ENCODE data around the gene GALK1.
"Not testable (repeated sequence)": the region's sequence is repeated elsewhere in the genome, so short reads cannot be mapped to it uniquely, and the experiment has no call there.

The GALK1 gene

GRCh38 chr17:75763613-75764416 is 1.2 kb downstream of the GALK1 start:
- no peak for DNase-seq

DNA sequence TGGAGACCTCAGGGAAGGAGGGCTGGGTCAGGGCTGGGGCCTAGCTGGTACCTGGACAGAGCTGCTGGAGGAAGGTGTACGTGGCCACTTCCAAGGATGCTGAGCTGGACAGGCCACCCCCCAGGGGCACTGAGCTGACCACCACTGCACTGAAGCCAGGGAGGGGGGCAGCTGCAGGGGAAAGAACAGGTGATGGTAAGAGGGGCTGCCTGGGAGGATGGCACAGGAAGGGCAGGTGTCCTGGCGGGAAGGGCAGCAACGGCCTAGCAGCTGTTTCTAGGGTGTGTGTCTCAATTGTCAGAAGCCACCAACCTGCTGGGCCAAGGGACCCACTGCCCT is 1.8 kb downstream of the GALK1 start:
- DNase-seq, result no peak

GRCh38 chr17:75762513-75763268 is 2.3 kb downstream of the GALK1 start:
- no peak for DNase-seq

DNA sequence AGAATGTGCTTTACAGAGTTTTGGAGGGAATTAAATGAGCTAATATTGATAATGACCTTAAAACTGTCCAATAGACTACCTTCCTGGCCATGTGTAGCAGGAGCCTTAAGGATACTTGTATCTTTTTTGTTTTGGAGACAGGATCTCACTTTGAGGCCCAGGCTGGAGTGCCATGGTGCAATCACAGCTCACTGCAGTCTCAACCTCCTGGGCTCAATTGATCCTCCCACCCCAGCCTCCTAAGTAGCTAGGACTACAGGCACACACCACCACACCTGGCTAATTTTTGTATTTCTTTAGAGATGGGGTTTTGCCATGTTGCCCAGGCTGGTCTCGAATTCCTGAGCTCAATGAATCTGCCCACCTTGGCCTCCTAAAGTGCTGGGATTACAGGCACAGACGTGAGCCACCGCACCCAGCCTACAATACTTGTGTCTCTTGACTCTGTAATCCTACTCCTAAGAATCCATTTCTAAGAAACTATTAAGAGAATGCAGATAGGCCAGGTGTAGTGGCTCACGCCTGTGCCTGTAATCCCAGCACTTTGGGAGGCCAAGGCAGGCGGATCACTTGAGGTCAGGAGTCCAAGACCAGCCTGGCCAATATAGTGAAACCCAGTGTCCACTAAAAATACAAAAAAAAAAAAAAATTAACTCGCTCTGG is 4.9 kb downstream of the GALK1 start:
- DNase-seq, result not testable (repeated sequence)

GRCh38 chr17:75759457-75759856 is 5.5 kb downstream of the GALK1 start:
- no peak for DNase-seq

GRCh38 chr17:75758131-75758905 is 6.7 kb downstream of the GALK1 start:
- DNase-seq, result no peak

- no peak for DNase-seq
Measured at GRCh38 chr17:75757086-75757681, 7.8 kb downstream of the GALK1 start.

- no peak for DNase-seq
Measured at GRCh38 chr17:75756451-75757085, 8.4 kb downstream of the GALK1 start.

DNA sequence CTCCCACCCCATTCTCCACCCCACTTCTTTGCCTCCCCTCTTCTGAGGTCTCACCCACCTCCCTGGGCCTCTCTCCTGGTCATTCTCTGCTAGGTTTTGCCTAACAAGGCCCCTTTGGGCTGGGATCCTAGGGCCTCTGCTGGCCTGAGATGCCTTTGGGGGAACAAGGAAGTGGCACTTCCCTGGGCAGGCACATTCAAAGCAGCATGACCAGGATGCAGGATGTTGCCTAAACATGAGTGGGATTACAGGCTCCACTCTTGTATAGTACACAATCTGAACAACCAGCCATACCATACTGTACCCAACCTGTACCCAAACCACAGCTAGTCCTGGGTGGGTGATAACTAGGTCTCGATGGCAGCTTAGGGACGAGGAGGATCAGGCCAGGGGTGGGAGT is 9.0 kb downstream of the GALK1 start:
- no peak for DNase-seq

GRCh38 chr17:75755205-75755901 is 9.6 kb downstream of the GALK1 start:
- DNase-seq, result no peak

DNA sequence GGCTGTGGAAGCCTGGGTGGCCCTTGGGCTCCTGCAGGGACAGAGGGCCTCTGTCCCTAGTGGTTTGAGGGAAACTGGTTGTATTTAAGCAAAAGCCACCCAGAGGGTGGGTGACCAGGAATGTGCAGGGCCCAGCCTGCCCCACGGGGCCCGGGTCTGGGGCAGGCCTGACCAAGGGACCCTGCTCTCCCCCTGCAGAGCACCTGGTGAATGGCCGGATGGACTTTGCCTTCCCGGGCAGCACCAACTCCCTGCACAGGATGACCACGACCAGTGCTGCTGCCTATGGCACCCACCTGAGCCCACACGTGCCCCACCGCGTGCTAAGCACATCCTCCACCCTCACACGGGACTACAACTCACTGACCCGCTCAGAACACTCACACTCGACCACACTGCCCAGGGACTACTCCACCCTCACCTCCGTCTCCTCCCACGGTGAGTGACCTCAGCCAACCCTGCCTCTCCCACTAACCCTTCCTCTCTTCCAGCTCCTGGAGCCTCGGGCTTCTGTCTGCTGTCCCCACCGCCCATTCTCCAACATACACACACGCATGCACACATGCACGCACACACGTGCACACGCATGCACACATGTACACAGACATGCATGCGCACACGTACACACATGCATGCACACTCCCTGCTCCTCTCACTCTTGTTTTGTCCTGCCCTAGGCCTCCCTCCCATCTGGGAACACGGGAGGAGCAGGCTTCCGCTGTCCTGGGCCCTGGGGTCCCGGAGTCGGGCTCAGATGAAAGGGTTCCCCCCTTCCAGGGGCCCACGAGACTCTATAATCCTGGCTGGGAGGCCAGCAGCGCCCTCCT is 10.4 kb downstream of the GALK1 start:
- DNase-seq, result no peak

GRCh38 chr17:75753514-75754377 is 11.2 kb downstream of the GALK1 start:
- peak; percentile 75 for DNase-seq

GRCh38 chr17:75752802-75753513 is 12.0 kb downstream of the GALK1 start:
- DNase-seq, result no peak

GRCh38 chr17:75752405-75752709 is 12.6 kb downstream of the GALK1 start:
- DNase-seq, result no peak

GRCh38 chr17:75751676-75752404 is 13.2 kb downstream of the GALK1 start:
- DNase-seq, result no peak

DNA sequence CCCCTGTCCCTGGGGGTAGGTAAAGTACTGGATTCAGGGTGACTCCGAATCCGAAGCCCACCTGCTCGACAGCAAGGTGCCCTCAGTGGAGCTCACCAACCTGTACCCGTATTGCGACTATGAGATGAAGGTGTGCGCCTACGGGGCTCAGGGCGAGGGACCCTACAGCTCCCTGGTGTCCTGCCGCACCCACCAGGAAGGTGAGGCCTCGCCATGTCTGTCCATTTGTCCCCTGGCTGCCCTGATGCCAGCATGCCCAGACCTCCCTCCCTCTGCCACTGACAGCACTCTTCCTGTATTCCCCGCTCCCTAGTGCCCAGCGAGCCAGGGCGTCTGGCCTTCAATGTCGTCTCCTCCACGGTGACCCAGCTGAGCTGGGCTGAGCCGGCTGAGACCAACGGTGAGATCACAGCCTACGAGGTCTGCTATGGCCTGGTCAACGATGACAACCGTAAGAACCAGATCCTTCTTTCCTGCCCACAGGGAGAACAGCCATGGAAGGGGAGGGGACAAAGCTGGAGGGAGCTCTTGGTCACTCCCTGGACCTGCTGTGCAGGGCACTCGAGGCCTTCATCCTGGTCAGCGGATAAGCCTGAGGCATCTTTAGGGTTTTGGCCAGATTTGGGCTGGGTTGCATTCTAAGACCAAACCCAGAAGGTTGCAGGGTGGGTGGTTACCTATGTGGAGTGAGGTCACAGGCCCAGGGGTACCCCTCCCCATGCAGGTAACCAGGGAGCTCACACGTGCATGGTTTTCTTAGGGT is 14.2 kb downstream of the GALK1 start:
- DNase-seq, result no peak

GRCh38 chr17:75749545-75750389 is 15.2 kb downstream of the GALK1 start:
- peak; percentile 85 for DNase-seq
